H54 (cell line): ENCODE measurements around the gene GJB1.
"Not testable (repeated sequence)": the region's sequence is repeated elsewhere in the genome, so short reads cannot be mapped to it uniquely, and the experiment has no call there.

Experiments used
- DNase-seq: peaks from one replicate; pipeline ENCODE4 v3.0.0; 2011; ENCODE audit warnings: low spot score, mixed read lengths; ENCODE audit not compliant: insufficient read length
- FAIRE-seq: peaks from 3 replicates; lab custom pipeline; 2011; peaks lifted over from hg19 to GRCh38; lab: Jason Lieb, UNC
- POLR2A ChIP-seq: IDR thresholded peaks from 2 replicates; pipeline ENCODE4 v1.6.1; 2011; ENCODE audit warnings: low read depth, mild to moderate bottlenecking, low read length

GJB1 gene

GRCh38 chrX:71254092-71254963 is 31.3 kb downstream of the GJB1 start, which contains the start of gene ZMYM3:
Gene ZMYM3 (minus strand): TSS chrX:71254140. CDS start chrX:71253255, 885 bp downstream.
- no peak for FAIRE-seq
- TF ChIP-seq POLR2A, result peak; percentile 12; the same call in 1 of the 2 replicates

DNA sequence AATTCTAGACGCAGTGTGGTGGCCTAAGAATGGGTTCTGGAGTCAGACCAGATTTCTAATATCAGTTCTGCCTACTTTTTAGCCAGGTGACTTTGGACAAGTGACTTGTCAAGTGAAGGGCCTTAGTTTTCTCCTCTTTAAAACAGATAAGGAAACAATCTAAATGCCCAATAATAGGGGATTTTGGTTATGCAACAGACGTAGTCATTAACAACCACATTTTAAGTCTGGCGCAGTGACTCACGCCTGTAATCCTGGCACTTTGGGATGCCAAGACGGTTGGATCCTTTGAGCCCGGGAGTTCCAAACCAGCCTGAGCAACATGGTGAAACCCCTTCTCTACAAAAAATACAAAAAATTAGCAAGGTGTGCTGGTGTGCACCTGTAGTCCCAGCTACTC is 33.0 kb downstream of the GJB1 start:
- DNase-seq (no peak), FAIRE-seq (no peak)
- TF ChIP-seq POLR2A, result no peak

More at GRCh38 chrX:71254092-71254963, 31.3 kb downstream of the GJB1 start, which contains the start of gene ZMYM3:
- peak; percentile 87 for DNase-seq

DNA sequence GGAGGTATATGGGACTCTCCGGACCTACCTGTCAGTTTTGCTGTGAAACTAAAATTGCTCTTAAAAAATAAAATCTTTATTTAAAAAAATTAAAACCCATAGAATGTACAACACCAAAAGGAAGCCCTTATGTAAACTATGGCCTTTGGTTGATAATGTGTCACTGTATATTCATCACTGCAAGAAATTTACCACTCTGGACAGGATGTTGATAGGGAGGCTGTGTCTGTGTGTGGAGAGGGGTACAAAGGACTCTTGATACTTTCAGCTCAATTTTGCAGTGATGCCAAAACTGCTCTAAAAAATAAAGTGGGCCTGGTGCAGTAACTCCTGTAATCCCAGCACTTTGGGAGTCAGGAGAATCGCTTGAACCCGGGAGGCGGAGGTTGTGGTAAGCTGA is 33.8 kb downstream of the GJB1 start:
- no peak for FAIRE-seq
- no peak for TF ChIP-seq POLR2A
- no peak for DNase-seq

DNA sequence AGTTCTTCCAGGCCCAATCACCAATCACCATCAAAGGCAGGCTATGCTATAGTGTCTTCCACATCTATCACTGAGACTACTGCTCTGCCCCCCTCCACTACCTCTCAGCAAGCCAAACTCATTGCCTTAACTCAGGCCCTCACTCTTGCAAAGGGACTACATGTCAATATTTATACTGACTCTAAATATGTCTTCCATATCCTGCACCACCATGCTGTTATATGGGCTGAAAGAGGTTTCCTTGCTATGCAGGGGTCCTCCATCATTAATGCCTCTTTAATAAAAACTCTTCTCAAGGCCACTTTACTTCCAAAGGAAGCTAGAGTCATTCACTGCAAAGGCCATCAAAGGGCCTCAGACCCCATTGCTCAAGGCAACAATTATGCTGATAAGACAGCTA is 45.6 kb downstream of the GJB1 start:
- not testable (repeated sequence) for DNase-seq, FAIRE-seq

DNA sequence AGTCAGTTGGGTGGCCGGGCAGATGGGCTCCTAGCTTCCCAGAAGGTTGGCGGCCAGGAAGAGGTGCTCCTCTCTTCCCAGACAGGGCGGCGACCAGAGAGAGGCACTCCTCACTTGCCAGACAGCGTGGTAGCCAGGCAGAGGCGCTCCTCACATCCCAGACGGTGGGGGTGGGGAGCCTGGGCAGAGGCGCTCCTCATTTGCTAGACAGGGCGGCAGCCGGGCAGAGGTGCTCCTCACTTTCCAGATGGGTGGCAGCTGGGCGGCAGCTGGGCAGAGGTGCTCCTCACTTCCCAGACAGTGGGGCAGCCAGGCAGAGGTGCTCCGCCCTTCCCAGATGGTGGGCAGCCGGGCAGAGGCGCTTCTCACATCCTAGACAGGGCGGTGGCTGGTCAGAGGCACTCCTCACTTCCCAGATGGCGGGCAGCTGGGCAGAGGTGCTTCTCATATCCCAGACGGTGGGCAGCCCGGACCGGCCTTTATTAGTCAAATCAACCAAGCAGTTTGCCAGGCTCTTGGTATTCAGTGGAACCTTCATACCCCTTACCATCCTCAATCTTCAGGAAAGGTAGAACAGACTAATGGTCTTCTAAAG is 46.9 kb downstream of the GJB1 start:
- no peak for TF ChIP-seq POLR2A
- FAIRE-seq (no peak), DNase-seq (no peak)

- not testable (repeated sequence) for DNase-seq, FAIRE-seq
Observed at GRCh38 chrX:71272313-71272712, 49.3 kb downstream of the GJB1 start.
